CD4-positive, alpha-beta memory T cell (primary cell): Measurements from ENCODE around the gene ALK. TPM values are rescaled to one million over a fixed set of nuclear protein-coding genes. Genes with fewer than 3 reads are reported as not detected.

Experiments
- CTCF ChIA-PET: fragments of 350-600 bp; sonication (Branson Sonifier 250); formaldehyde crosslinking; loops from one replicate; lab custom pipeline; 2021; ENCODE audit warnings: inconsistent platforms; ENCODE audit not compliant: partially characterized antibody; lab: Charles Lee
- POLR2A ChIA-PET: fragments of 350-600 bp; sonication (Branson Sonifier 250); formaldehyde crosslinking; loops from one replicate; lab custom pipeline; 2021; ENCODE audit not compliant: partially characterized antibody; lab: Charles Lee
- DNase-seq, 5 donors: peaks; one replicate each; pipeline versions ENCODE4 v3.0.0 to v3.0.0-alpha.2; 2020 to 2022; ENCODE audit warnings: mixed read lengths in 1 of 5
- H3K27ac ChIP-seq: one replicate; pipeline ENCODE4 v1.7.0; 2013; ENCODE audit warnings: low read depth, low read length
- H3K27me3 ChIP-seq: 2 replicates; pipeline ENCODE4 v1.7.0; 2013; ENCODE audit warnings: mild to moderate bottlenecking, low read length, moderate library complexity; ENCODE audit not compliant: insufficient read depth
- H3K36me3 ChIP-seq: 2 replicates; pipeline ENCODE4 v1.7.0; 2013; ENCODE audit warnings: mild to moderate bottlenecking, low read length, moderate library complexity; ENCODE audit not compliant: insufficient read depth
- H3K4me1 ChIP-seq: 2 replicates; pipeline ENCODE4 v1.7.0; 2013; ENCODE audit warnings: mild to moderate bottlenecking, low read length, moderate library complexity; ENCODE audit not compliant: insufficient read depth
- H3K4me3 ChIP-seq, 2 donors: one replicate each; pipeline ENCODE4 v1.7.0; 2013; ENCODE audit warnings: low read length in 2 of 2, mild to moderate bottlenecking in 1 of 2
- H3K9me3 ChIP-seq, 2 donors: one replicate each; pipeline ENCODE4 v1.7.0; 2013; ENCODE audit warnings: low read length in 2 of 2, control low read depth in 1 of 2; ENCODE audit not compliant: control insufficient read depth in 1 of 2
- H3K27ac Mint-ChIP-seq, 7 donors: one replicate each; pipeline ENCODE4 v1.8.0; 2020 to 2021; ENCODE audit warnings: mixed read lengths in 7 of 7, mild to moderate bottlenecking in 6 of 7, inconsistent platforms in 3 of 7, moderate library complexity in 3 of 7
- H3K27me3 Mint-ChIP-seq, 2 donors: one replicate each; pipeline ENCODE4 v1.8.0; 2020 to 2021; ENCODE audit warnings: mixed read lengths in 2 of 2
- H3K36me3 Mint-ChIP-seq, 2 donors: one replicate each; pipeline ENCODE4 v1.8.0; 2020 to 2021; ENCODE audit warnings: mixed read lengths in 2 of 2, inconsistent platforms in 1 of 2, mild to moderate bottlenecking in 1 of 2
- H3K4me1 Mint-ChIP-seq, 4 donors: one replicate each; pipeline ENCODE4 v1.8.0; 2020 to 2021; ENCODE audit warnings: mixed read lengths in 4 of 4, mild to moderate bottlenecking in 1 of 4
- H3K4me3 Mint-ChIP-seq, 8 donors: one replicate each; pipeline ENCODE4 v1.8.0; 2020 to 2021; ENCODE audit warnings: mixed read lengths in 8 of 8, mild to moderate bottlenecking in 7 of 8, moderate library complexity in 6 of 8, inconsistent platforms in 3 of 8
- H3K9me3 Mint-ChIP-seq, 8 donors: one replicate each; pipeline ENCODE4 v1.8.0; 2020 to 2021; ENCODE audit warnings: mixed read lengths in 8 of 8, mild to moderate bottlenecking in 5 of 8, inconsistent platforms in 3 of 8, moderate library complexity in 1 of 8
- intact Hi-C: fragments of 100-400 bp; cut with micrococcal nuclease; formaldehyde crosslinking; loops from one replicate; pipeline ENCODE4 v1.15.1; 2023
- polyA plus RNA-seq, 2 donors: library from polyadenylated mRNA; unstranded; fragments of 300-500 nt; fragmentation: Illumina TruSeq; gene quantifications; one replicate each; pipeline ENCODE4 v1.2.3, GENCODE V29; 2021
- total RNA-seq, 2 experiments: library from RNA; stranded (reverse); gene quantifications; one replicate each; pipeline ENCODE4 v1.2.3, GENCODE V29; 2021

The ALK gene
- total and polyA plus RNA-seq, 4 experiments from 2014 or later: 0.07 TPM; not detected in 3

GRCh38 chr2:29657674-29658073, 263.7 kb downstream of the ALK start:
- Mint-ChIP-seq H3K4me1 (no peaks in the 10 kb centered on the region), H3K27me3 (peaks cover 3 to 12% of the 10 kb centered on the region in 2 donors), H3K36me3 (no peaks in the 10 kb centered on the region), H3K9me3 (peaks cover 0 to 6% (median 0%) of the 10 kb centered on the region in 8 donors), H3K4me3 (no peak overlapping the region), H3K27ac (no peak overlapping the region)
- H3K4me3 ChIP-seq: no peak overlapping the region
- ChIA-PET CTCF (no interaction called here), POLR2A (no interaction called here)
- no peaks in the 10 kb centered on the region for H3K4me1 ChIP-seq
- intact Hi-C loops: no loop called here
- H3K27me3 ChIP-seq: no peaks in the 10 kb centered on the region
- H3K36me3 ChIP-seq: no peaks in the 10 kb centered on the region
- no peak overlapping the region for H3K27ac ChIP-seq
- DNase-seq: no peak
- no peaks in the 10 kb centered on the region for H3K9me3 ChIP-seq

DNA sequence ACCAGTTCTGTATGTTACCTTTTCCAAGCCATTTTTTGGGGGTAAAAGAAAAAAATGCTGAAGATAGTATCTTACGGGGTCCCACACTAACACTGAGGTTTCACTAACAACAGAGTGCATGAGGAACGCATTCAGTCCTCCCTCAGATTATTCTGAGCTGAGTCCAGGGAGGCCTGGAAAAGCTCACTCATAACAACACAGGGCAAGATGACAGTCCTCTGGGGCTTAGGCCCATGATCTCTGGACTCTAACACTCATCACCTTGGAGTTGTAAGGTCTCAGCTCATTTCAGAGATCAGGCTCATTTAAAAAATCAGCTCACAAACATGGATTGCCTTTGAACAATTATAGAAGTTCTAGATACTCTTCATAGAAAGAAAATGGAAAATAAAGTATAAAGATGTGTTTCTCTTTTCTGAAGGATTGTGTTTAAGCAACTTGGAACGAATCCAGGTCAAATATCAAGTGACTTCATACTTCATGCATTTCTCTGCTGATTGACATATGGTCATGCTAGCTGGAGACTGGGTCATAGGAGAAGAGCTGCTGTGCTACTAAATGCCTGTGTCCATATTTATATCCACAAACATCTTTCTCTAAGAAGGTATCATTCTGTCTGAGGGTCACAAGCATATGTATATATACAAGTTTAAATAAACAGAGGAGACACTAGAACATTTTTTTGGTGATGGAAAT, 265.8 kb downstream of the ALK start:
- Mint-ChIP-seq H3K4me3 (no peak overlapping the region), H3K27ac (no peak overlapping the region), H3K27me3 (peaks cover 3 to 10% of the 10 kb centered on the region in 2 donors), H3K4me1 (no peaks in the 10 kb centered on the region), H3K9me3 (peaks cover 0 to 8% (median 0%) of the 10 kb centered on the region in 8 donors), H3K36me3 (no peaks in the 10 kb centered on the region)
- H3K27ac ChIP-seq: no peak overlapping the region
- no peak overlapping the region for H3K4me3 ChIP-seq
- ChIA-PET CTCF (no interaction called here), POLR2A (no interaction called here)
- no peaks in the 10 kb centered on the region for H3K27me3 ChIP-seq
- no peaks in the 10 kb centered on the region for H3K36me3 ChIP-seq
- H3K9me3 ChIP-seq: no peaks in the 10 kb centered on the region
- intact Hi-C loops: no loop called here
- DNase-seq: no peak
- H3K4me1 ChIP-seq: no peaks in the 10 kb centered on the region

DNA sequence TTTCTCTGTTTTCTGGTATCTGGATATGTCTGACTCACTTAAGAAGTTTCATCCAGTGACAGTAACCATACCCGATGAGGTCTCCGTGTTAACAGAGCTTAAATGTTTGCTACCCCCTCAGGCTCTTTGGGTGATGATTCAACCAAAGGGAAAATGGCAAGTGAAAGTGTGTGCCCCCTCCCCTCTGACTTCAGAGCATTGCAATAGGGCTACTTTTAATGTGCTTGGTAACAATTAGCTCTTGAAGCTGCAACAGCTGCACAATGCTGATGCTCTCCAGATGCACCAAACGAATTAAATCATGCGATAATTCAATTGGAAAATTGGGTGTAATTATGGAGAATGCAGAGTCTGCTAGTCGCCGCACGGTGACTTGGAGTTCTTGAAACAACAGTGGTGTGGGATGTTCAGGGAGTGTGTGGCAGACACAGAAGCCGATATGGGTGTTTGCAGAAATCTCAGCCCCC, 270.7 kb downstream of the ALK start:
- Histone ChIP-seq H3K9me3 (no peaks in the 10 kb centered on the region), H3K27ac (no peak overlapping the region), H3K36me3 (no peaks in the 10 kb centered on the region), H3K4me1 (no peaks in the 10 kb centered on the region), H3K27me3 (no peaks in the 10 kb centered on the region), H3K4me3 (no peak overlapping the region)
- Mint-ChIP-seq H3K4me3 (no peak overlapping the region), H3K36me3 (no peaks in the 10 kb centered on the region), H3K4me1 (no peaks in the 10 kb centered on the region), H3K27me3 (peaks cover 7 to 10% of the 10 kb centered on the region in 2 donors), H3K27ac (no peak overlapping the region), H3K9me3 (peaks cover 1 to 23% (median 18%) of the 10 kb centered on the region in 8 donors)
- ChIA-PET CTCF (no interaction called here), POLR2A (no interaction called here)
- no peak for DNase-seq
- intact Hi-C loops: no loop called here

- H3K36me3 ChIP-seq: no peaks in the 10 kb centered on the region
- no peak overlapping the region for H3K27ac ChIP-seq
- no peak for DNase-seq
- POLR2A ChIA-PET: no interaction called here
- H3K4me3 Mint-ChIP-seq: no peak overlapping the region
- no peaks in the 10 kb centered on the region for H3K36me3 Mint-ChIP-seq
- peaks cover 4 to 25% (median 18%) of the 10 kb centered on the region in 8 donors for H3K9me3 Mint-ChIP-seq
- intact Hi-C loops: no loop called here
- CTCF ChIA-PET: no interaction called here
- H3K27me3 ChIP-seq: no peaks in the 10 kb centered on the region
- H3K4me3 ChIP-seq: no peak overlapping the region
- no peak overlapping the region for H3K27ac Mint-ChIP-seq
- H3K27me3 Mint-ChIP-seq: peaks cover 6 to 7% of the 10 kb centered on the region in 2 donors
- H3K9me3 ChIP-seq: no peaks in the 10 kb centered on the region
- no peaks in the 10 kb centered on the region for H3K4me1 ChIP-seq
- no peaks in the 10 kb centered on the region for H3K4me1 Mint-ChIP-seq
Observed at GRCh38 chr2:29644949-29645348, 276.4 kb downstream of the ALK start.

GRCh38 chr2:29643196-29643595, 278.2 kb downstream of the ALK start:
- H3K4me1 Mint-ChIP-seq: no peaks in the 10 kb centered on the region
- no peak overlapping the region for H3K4me3 ChIP-seq
- H3K27ac Mint-ChIP-seq: no peak overlapping the region
- peaks cover 2 to 10% (median 4%) of the 10 kb centered on the region in 8 donors for H3K9me3 Mint-ChIP-seq
- H3K27ac ChIP-seq: no peak overlapping the region
- POLR2A ChIA-PET: no interaction called here
- intact Hi-C loops: no loop called here
- no peaks in the 10 kb centered on the region for H3K9me3 ChIP-seq
- H3K36me3 ChIP-seq: no peaks in the 10 kb centered on the region
- H3K4me3 Mint-ChIP-seq: no peak overlapping the region
- no peak for DNase-seq
- H3K36me3 Mint-ChIP-seq: no peaks in the 10 kb centered on the region
- CTCF ChIA-PET: no interaction called here
- peaks cover 0 to 4% of the 10 kb centered on the region in 2 donors for H3K27me3 Mint-ChIP-seq
- no peaks in the 10 kb centered on the region for H3K4me1 ChIP-seq
- no peaks in the 10 kb centered on the region for H3K27me3 ChIP-seq

DNA sequence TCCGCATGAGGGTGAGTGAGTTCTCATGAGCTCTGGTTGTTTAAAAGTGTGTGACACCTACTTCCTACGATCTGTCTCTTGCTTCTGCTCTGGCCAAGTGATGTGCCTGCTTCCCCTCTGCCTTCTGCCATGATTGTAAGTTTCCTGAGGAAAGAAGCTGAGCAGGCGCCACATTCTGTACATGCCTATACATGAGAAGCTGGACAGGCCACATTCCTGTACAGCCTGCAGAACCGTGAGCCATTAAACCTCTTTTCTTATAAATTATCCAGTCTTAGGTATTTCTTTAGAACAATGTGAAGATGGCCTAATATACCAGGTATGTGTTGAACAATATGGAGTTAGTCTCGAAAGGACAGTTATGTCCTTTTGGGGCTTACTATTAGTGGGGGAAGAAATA, 281.0 kb downstream of the ALK start:
- ChIA-PET POLR2A (no interaction called here), CTCF (no interaction called here)
- Mint-ChIP-seq H3K4me1 (no peaks in the 10 kb centered on the region), H3K4me3 (no peak overlapping the region), H3K27ac (no peak overlapping the region), H3K36me3 (no peaks in the 10 kb centered on the region), H3K27me3 (peaks cover 2 to 4% of the 10 kb centered on the region in 2 donors), H3K9me3 (peaks cover 0 to 7% (median 0%) of the 10 kb centered on the region in 8 donors)
- intact Hi-C loops: no loop called here
- DNase-seq: no peak
- no peaks in the 10 kb centered on the region for H3K9me3 ChIP-seq
- no peak overlapping the region for H3K4me3 ChIP-seq
- no peak overlapping the region for H3K27ac ChIP-seq
- no peaks in the 10 kb centered on the region for H3K4me1 ChIP-seq
- no peaks in the 10 kb centered on the region for H3K27me3 ChIP-seq
- no peaks in the 10 kb centered on the region for H3K36me3 ChIP-seq

DNA sequence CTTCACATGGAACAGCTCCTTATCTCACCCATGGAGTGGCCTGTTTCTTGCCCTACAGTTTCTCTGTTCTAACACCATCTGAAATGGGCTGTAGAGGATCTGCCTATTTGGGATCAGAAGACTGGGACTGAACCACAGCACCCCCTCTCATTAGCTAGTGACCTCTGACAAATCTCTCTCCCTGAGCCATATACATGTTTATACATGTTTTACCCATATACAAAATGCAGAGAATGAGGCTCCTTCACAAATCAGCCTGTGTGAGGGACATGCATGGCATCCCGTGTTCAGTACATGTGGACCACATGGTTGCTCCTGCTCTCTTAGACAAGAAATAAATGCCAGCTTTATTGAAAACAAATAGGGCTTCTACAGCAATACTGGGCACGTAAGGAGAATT, 282.7 kb downstream of the ALK start:
- H3K27ac Mint-ChIP-seq: no peak overlapping the region
- peaks cover 4 to 6% of the 10 kb centered on the region in 2 donors for H3K27me3 Mint-ChIP-seq
- no peaks in the 10 kb centered on the region for H3K9me3 ChIP-seq
- no peak overlapping the region for H3K4me3 Mint-ChIP-seq
- intact Hi-C loops: no loop called here
- H3K27me3 ChIP-seq: no peaks in the 10 kb centered on the region
- H3K4me3 ChIP-seq: no peak overlapping the region
- ChIA-PET POLR2A (no interaction called here), CTCF (no interaction called here)
- no peak for DNase-seq
- H3K36me3 ChIP-seq: no peaks in the 10 kb centered on the region
- no peaks in the 10 kb centered on the region for H3K36me3 Mint-ChIP-seq
- no peaks in the 10 kb centered on the region for H3K4me1 ChIP-seq
- H3K4me1 Mint-ChIP-seq: no peaks in the 10 kb centered on the region
- H3K27ac ChIP-seq: no peak overlapping the region
- H3K9me3 Mint-ChIP-seq: peaks cover 0 to 7% (median 0%) of the 10 kb centered on the region in 8 donors
